GM04503 (cell line): ENCODE data around the gene HS3ST4.

ENCODE experiments used
- DNase-seq: peaks from one replicate; pipeline ENCODE4 v3.0.0-alpha.2; 2012; ENCODE audit warnings: low read depth

Gene HS3ST4

GRCh38 chr16:25691519-25692091 is at the start of gene HS3ST4:
Gene HS3ST4 (plus strand): TSS chr16:25691959.
- DNase-seq, result no peak

- DNase-seq, result no peak
Observed at GRCh38 chr16:25643633-25644032, 48.1 kb upstream of the HS3ST4 start.

DNA sequence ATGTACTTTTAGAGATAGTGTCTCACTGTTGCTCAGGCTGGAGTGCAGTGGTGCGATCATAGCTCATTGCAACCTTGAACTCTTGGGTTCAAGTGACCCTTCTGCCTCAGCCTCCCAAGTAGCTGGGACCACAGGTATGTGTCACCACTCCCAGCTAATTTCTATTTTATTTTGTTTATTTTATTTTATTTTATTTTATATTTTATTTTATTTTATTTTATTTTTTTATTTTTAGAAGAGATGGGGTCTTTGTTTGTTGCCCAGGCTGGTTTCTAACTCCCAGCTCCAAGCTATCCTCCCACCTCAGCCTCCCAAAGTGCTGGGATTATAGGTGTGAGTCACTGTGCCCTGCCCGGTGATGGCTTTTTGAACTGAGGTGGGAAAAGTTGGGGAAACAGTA is 35.1 kb upstream of the HS3ST4 start:
- DNase-seq, result no peak

GRCh38 chr16:25676820-25677219 is 14.9 kb upstream of the HS3ST4 start:
- no peak for DNase-seq

GRCh38 chr16:25679511-25679910 is 12.2 kb upstream of the HS3ST4 start:
- DNase-seq, result no peak

DNA sequence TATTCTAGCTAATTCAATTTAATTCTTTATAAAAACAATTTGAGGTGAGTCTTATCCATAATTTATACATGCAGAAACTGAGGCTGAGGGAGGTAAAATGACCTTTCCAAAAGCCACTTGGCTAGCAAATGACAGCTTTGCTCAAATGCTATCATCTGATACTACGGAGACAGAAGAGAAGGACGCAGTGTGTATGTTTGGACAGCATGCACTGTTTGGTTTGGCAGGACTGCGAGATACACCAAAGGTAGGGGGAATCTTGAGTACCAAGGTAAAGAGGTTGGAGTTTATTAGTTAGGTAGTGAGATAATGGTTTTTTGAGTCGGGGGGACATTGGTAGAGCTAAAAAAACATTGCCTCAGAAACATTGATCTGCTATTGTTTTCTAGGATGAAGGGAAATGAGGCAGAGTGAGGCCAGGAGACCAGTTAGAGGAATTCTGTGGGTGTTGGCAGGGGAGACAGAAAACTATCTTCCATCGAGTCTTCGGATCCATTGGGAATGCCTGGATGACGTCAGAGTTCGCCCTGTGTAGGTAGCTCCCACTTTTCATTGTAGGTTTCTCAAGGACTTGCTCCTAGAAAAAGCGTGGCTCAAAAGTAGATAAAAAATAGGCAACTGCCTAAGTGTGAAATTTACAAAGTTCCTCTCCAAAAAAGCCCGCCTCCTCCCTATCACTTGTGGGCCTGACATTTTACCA is 2.5 kb upstream of the HS3ST4 start:
- DNase-seq, result no peak

- no peak for DNase-seq
Observed at GRCh38 chr16:25690552-25691143, 1.1 kb upstream of the HS3ST4 start.

DNA sequence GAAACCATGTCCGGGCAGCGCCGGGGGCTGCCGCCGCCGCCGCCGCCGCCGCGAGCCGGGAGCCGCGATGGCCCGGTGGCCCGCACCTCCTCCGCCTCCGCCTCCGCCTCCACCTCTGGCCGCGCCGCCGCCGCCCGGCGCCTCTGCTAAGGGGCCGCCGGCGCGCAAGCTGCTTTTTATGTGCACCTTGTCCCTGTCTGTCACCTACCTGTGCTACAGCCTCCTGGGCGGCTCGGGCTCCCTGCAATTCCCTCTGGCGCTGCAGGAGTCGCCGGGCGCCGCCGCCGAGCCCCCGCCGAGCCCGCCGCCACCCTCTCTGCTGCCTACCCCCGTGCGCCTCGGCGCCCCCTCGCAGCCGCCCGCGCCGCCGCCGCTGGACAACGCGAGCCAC is 587 bp downstream of the HS3ST4 start:
- no peak for DNase-seq

DNA sequence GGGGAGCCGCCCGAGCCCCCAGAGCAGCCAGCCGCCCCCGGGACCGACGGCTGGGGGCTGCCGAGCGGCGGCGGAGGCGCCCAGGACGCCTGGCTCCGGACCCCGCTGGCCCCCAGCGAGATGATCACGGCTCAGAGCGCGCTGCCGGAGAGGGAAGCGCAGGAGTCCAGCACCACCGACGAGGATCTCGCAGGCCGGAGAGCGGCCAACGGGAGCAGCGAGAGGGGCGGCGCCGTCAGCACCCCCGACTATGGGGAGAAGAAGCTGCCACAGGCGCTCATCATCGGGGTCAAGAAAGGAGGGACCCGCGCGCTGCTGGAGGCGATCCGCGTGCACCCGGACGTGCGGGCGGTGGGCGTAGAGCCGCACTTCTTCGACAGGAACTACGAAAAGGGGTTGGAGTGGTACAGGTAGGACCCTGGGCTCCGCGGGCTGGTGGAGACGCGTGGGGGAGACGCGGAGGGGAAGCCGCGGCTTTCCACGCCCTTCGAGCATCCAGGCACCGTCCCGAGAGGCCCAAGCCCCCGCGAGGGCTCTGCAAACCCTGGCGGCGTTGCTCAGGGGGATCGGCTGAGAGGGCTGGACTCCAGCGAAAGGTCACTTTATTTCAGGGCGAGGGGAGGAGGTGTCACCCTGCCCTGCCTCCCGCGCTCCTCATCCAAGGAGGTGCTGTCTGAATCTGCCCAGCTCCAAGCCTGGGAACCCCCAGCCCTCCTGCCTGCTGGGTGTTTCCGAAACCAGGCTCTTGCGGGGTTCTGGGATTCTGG is 1.2 kb downstream of the HS3ST4 start:
- no peak for DNase-seq

DNA sequence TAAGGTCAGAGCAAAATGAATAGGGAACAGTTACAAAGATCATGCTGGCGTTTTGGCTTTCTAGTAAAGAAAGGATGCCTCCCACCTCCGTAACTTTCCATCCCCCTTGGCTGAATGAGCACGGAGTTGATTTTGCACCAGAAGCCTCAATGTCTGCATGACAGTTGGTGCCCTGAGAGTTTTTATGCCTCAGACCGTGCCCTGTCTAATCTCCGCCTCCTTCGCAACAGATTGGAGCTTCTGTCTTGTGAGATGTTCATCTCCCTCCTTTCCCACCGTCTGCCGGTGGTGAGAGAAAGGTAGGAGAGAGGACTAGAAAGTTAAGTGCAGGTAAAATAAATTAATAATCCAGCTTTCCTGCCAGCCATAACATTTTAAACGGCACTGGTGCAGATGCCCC is 1.9 kb downstream of the HS3ST4 start:
- DNase-seq, result no peak

DNA sequence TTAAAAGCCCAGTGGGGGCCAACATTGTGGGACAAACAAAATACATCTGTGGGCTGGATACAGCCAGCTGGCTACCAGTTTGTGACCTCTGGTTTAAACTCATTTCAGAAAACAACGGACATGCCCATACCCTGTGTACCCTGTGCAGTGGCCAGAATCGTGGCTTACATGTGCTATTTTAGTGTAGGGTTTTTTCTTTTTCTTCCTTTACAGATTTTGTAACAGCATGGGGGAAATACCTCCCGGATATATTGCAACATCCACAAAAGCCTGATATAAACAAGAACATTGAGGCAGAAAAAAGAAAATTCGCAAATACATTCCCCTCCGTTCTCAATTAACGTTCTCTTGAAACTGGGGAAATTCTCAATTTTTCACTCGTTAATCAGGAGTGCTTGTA is 7.3 kb downstream of the HS3ST4 start:
- DNase-seq, result no peak

DNA sequence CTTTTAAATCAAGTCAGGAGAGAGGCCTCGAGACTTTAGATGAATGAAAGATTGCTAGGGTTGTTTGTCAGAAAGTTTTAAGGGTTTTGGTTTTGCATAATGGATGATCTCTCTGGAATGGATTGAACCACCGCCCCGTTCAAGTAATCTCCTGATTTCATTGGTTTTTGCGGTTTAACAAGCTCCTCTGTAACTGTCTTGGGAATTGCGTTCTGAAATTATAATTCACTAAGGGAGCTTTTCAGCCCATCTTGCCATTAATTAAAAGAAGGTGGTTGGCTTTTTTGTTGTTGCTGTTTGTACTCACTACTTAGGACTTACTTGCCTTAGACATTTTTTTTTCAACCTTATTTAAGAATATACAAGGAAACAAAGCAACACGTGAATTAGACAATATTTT is 8.8 kb downstream of the HS3ST4 start:
- no peak for DNase-seq

DNA sequence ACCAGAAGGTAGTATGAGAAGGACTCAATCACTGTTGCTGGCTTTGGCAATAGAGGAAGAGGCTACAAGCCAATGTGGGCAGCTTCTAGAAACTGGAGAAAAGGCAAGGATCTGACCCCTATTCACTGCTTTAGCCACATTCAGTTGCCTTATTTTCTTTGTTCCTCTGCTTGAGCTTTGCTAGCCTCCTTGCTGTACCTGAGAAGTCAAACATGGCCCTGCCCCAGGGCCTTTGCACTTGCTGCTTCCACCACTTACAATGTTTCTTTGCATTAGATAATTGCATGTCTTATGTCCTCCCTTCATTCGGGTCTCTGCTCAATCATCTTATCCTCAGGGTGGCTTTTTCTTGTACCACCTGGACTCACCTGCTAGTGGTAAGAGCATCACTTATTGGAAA is 15.8 kb downstream of the HS3ST4 start:
- no peak for DNase-seq

- DNase-seq, result no peak
Observed at GRCh38 chr16:25707982-25708583, 16.3 kb downstream of the HS3ST4 start.

DNA sequence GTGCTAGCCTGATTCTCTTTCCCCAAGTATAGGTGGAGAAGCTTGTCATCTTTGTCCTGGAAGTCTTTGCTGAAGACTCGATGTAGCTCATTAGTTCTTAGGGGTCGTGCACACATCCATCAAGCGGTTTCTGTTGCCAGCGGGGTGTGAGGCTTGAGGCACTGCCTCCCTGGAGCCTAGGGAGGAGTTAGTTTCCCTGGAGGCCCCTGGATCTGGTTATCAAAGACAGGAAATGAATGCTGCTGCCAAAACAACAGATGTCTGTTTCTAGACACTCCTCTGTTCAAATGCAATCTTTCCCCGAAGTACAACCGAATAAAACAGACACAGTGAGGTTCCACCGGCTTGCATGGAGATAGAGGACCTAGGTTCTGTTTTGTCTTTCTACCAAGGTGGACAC is 17.5 kb downstream of the HS3ST4 start:
- no peak for DNase-seq

DNA sequence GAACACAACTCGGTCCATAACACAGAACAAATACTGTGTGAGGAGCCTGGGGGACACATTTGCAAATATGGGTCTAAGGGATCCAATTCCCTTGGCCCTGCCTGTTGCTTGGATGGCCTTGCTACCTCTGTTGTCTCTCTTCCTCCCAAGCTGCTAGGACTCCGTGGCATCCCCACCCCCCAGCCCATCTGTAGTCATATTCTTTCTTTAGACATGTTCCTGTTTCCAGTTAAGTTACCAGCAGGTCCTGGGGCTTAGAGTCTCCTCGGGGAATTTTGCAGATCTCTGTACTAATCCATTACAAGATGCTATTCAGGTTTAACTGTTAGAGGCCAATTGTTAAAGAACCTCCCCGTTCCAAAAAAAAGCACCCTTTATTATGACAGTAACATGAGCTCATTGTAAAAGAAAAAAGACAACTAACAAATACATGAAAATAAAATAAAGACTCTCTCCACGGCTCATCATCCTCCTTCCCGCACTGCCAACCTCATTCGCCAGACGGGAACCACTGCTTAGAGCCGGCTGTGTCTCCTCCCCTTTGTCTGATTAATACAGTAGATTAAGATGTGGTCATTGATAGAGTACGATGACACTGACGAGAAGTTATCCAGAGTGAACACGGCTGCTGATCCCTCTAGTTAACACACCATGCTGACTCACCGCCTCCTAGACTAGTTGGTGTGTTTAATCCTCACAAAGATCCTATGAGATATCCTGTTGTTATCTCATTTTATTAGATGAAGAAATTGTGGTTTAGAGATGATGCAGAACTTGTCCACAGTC is 22.2 kb downstream of the HS3ST4 start:
- DNase-seq, result no peak

DNA sequence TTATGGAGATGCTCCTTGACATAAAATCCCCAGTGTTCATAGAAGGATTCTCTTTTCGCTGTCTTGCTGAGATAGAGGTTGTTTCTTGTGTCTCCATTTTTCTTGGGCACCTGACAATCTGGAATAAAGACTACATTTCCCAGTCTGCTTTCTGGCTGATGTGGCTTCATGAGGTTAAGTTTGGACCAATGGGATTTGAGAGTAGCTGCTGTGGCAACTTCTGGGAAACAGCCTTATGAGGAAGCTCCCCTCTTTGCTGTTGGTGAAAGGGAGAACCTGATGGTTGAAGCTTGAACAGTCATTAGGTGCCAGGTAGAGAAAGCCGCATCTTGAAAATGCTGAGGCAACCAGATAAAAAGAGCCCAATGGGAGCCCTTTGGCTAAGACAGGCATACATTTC is 24.4 kb downstream of the HS3ST4 start:
- DNase-seq, result no peak

DNA sequence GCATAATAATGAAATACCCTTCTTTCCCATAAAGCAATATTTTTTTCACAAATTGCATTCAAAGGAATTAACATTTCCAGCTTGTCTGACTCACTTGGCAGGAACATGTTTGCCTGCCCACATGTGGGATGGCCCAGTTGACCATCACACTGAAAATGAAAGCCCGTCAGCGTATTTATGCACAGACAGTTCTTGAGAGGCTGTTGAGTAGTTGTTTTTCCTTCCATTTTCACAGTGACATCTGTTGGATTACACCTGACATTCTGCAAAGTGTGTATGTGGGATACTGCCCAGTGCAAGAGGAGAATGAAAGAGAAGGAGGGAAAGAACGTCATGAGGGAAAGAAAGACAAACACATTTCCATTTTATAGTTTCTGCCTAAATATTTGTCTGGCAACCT is 29.7 kb downstream of the HS3ST4 start:
- DNase-seq, result no peak

DNA sequence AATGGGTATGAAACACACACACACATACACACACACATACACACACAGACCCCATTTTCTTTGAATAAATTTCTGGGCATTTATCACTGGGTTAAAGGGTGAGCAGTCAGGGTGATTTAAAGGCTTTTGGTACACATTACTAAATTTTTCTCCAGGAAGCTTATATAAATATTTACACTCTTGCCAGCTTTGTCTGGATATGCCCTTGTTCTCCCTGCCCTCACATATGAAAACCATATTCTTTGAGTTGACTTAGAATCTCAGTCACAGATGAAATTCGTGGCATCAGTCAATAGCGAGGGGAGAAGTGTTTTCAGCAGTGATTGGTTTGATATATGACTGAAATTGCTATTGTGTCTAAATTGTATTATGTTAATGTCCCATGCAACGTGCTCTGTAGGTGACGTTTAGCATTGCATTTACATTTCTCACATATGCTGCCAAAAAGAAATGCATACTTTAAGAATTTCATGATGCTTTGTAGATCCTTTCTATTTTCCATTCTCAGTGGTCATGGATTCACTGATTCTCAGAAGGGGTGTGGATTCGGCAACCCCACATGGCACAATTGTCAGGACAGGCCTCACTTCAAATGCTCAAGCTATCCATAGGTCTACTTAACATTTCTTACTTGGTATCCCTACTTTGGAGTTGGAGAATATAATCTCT is 34.8 kb downstream of the HS3ST4 start:
- DNase-seq, result no peak

GRCh38 chr16:25729188-25729915 is 37.6 kb downstream of the HS3ST4 start:
- DNase-seq, result no peak

- DNase-seq, result no peak
Observed at GRCh38 chr16:25730396-25730795, 38.6 kb downstream of the HS3ST4 start.
